Measurements from ENCODE around the gene CYB5B. TPM values are rescaled to one million over a fixed set of nuclear protein-coding genes. Genes with fewer than 3 reads are reported as not detected.
"Not testable (repeated sequence)": the region's sequence is repeated elsewhere in the genome, so short reads cannot be mapped to it uniquely, and the experiment has no call there.

CYB5B gene
- total and polyA plus RNA-seq, 2 donors: 75.2 to 114 TPM

- Histone ChIP-seq H3K4me1 (ENCODE audit: insufficient read depth) (no peaks in the 10 kb centered on the region), H3K36me3 (ENCODE audit: insufficient read depth) (no peaks in the 10 kb centered on the region), H3K27ac (ENCODE audit: low read depth) (peak overlapping the region; percentile 59), H3K4me3 (ENCODE audit: low read depth, low read length) (no peak overlapping the region)
- 33% methylated on average over 7 of the region's 7 CpGs for WGBS
- DNase-seq (ENCODE audit: extremely low spot score): no peak
Measured at GRCh38 chr16:69417520-69418199, 6.8 kb upstream of the CYB5B start.

- Histone ChIP-seq H3K27ac (ENCODE audit: low read depth) (no peak overlapping the region), H3K4me1 (ENCODE audit: insufficient read depth) (no peaks in the 10 kb centered on the region), H3K36me3 (ENCODE audit: insufficient read depth) (no peaks in the 10 kb centered on the region), H3K4me3 (ENCODE audit: low read depth, low read length) (no peak overlapping the region)
- no peak for DNase-seq (ENCODE audit: extremely low spot score)
- WGBS: 89% methylated on average over 4 of the region's 4 CpGs
Measured at GRCh38 chr16:69419956-69420355, 4.5 kb upstream of the CYB5B start.

- Histone ChIP-seq H3K4me3 (ENCODE audit: low read depth, low read length) (no peak overlapping the region), H3K27ac (ENCODE audit: low read depth) (no peak overlapping the region), H3K36me3 (ENCODE audit: insufficient read depth) (no peaks in the 10 kb centered on the region), H3K4me1 (ENCODE audit: insufficient read depth) (no peaks in the 10 kb centered on the region)
- DNase-seq (ENCODE audit: extremely low spot score): no peak
- WGBS: 83% methylated on average over 11 of the region's 11 CpGs
Measured at GRCh38 chr16:69423189-69423588, 1.2 kb upstream of the CYB5B start.

GRCh38 chr16:69424935-69425784 lies 741 bp downstream of the CYB5B start:
- no peak for DNase-seq (ENCODE audit: extremely low spot score)
- H3K4me1 ChIP-seq (ENCODE audit: insufficient read depth): no peaks in the 10 kb centered on the region
- H3K27ac ChIP-seq (ENCODE audit: low read depth): peak overlapping the region; percentile 44
- 14% methylated on average over 11 of the region's 11 CpGs for WGBS
- H3K4me3 ChIP-seq (ENCODE audit: low read depth, low read length): peak overlapping the region; percentile 66
- no peaks in the 10 kb centered on the region for H3K36me3 ChIP-seq (ENCODE audit: insufficient read depth)

GRCh38 chr16:69428652-69429051 lies 4.2 kb downstream of the CYB5B start:
- Histone ChIP-seq H3K4me3 (ENCODE audit: low read depth, low read length) (no peak overlapping the region), H3K4me1 (ENCODE audit: insufficient read depth) (no peaks in the 10 kb centered on the region), H3K27ac (ENCODE audit: low read depth) (no peak overlapping the region), H3K36me3 (ENCODE audit: insufficient read depth) (peaks cover 4% of the 10 kb centered on the region)
- DNase-seq (ENCODE audit: extremely low spot score): no peak
- 98% methylated on average over 2 of the region's 2 CpGs for WGBS

- not testable (repeated sequence) for H3K4me3 ChIP-seq (ENCODE audit: low read depth, low read length); H3K36me3 ChIP-seq (ENCODE audit: insufficient read depth); H3K4me1 ChIP-seq (ENCODE audit: insufficient read depth); H3K27ac ChIP-seq (ENCODE audit: low read depth); DNase-seq (ENCODE audit: extremely low spot score)
- 99% methylated on average over 7 of the region's 7 CpGs for WGBS
Measured at GRCh38 chr16:69429058-69429640, 4.7 kb downstream of the CYB5B start.

- Histone ChIP-seq H3K27ac (ENCODE audit: low read depth) (no peak overlapping the region), H3K4me1 (ENCODE audit: insufficient read depth) (no peaks in the 10 kb centered on the region), H3K4me3 (ENCODE audit: low read depth, low read length) (no peak overlapping the region), H3K36me3 (ENCODE audit: insufficient read depth) (peaks cover 4% of the 10 kb centered on the region)
- WGBS: 90% methylated on average over 2 of the region's 2 CpGs
- no peak for DNase-seq (ENCODE audit: extremely low spot score)
Measured at GRCh38 chr16:69431948-69432468, 7.6 kb downstream of the CYB5B start.

GRCh38 chr16:69434066-69434465 lies 9.6 kb downstream of the CYB5B start:
- 84% methylated on average over 1 of the region's 1 CpG for WGBS
- Histone ChIP-seq H3K4me3 (ENCODE audit: low read depth, low read length) (no peak overlapping the region), H3K36me3 (ENCODE audit: insufficient read depth) (peaks cover 4% of the 10 kb centered on the region), H3K4me1 (ENCODE audit: insufficient read depth) (no peaks in the 10 kb centered on the region), H3K27ac (ENCODE audit: low read depth) (no peak overlapping the region)
- no peak for DNase-seq (ENCODE audit: extremely low spot score)

- 72% methylated on average over 7 of the region's 7 CpGs for WGBS
- Histone ChIP-seq H3K4me1 (ENCODE audit: insufficient read depth) (no peaks in the 10 kb centered on the region), H3K27ac (ENCODE audit: low read depth) (no peak overlapping the region), H3K36me3 (ENCODE audit: insufficient read depth) (peaks cover 1% of the 10 kb centered on the region), H3K4me3 (ENCODE audit: low read depth, low read length) (no peak overlapping the region)
- no peak for DNase-seq (ENCODE audit: extremely low spot score)
Measured at GRCh38 chr16:69435977-69436820, 11.8 kb downstream of the CYB5B start.

- no peaks in the 10 kb centered on the region for H3K4me1 ChIP-seq (ENCODE audit: insufficient read depth)
- no peak for DNase-seq (ENCODE audit: extremely low spot score)
- no peak overlapping the region for H3K4me3 ChIP-seq (ENCODE audit: low read depth, low read length)
- H3K27ac ChIP-seq (ENCODE audit: low read depth): no peak overlapping the region
- WGBS: 74% methylated on average over 2 of the region's 2 CpGs
- peaks cover 1% of the 10 kb centered on the region for H3K36me3 ChIP-seq (ENCODE audit: insufficient read depth)
Measured at GRCh38 chr16:69436896-69437295, 12.5 kb downstream of the CYB5B start.

GRCh38 chr16:69438465-69438864 lies 14.0 kb downstream of the CYB5B start:
- Histone ChIP-seq H3K4me3 (ENCODE audit: low read depth, low read length) (no peak overlapping the region), H3K27ac (ENCODE audit: low read depth) (no peak overlapping the region), H3K4me1 (ENCODE audit: insufficient read depth) (no peaks in the 10 kb centered on the region), H3K36me3 (ENCODE audit: insufficient read depth) (no peaks in the 10 kb centered on the region)
- 92% methylated on average over 3 of the region's 3 CpGs for WGBS
- no peak for DNase-seq (ENCODE audit: extremely low spot score)

GRCh38 chr16:69440250-69440649 lies 15.8 kb downstream of the CYB5B start:
- no peak overlapping the region for H3K27ac ChIP-seq (ENCODE audit: low read depth)
- 84% methylated on average over 1 of the region's 1 CpG for WGBS
- no peaks in the 10 kb centered on the region for H3K36me3 ChIP-seq (ENCODE audit: insufficient read depth)

GRCh38 chr16:69441030-69441429 lies 16.6 kb downstream of the CYB5B start:
- H3K36me3 ChIP-seq (ENCODE audit: insufficient read depth); H3K27ac ChIP-seq (ENCODE audit: low read depth); H3K4me1 ChIP-seq (ENCODE audit: insufficient read depth); DNase-seq (ENCODE audit: extremely low spot score); H3K4me3 ChIP-seq (ENCODE audit: low read depth, low read length): not testable (repeated sequence)
- over 99% methylated on average over 7 of the region's 7 CpGs for WGBS

More at GRCh38 chr16:69440250-69440649, 15.8 kb downstream of the CYB5B start:
- no peak for DNase-seq (ENCODE audit: extremely low spot score)
- no peak overlapping the region for H3K4me3 ChIP-seq (ENCODE audit: low read depth, low read length)
- H3K4me1 ChIP-seq (ENCODE audit: insufficient read depth): no peaks in the 10 kb centered on the region

Data from urinary bladder (tissue), 4 donors.